HK-2 (cell line): ENCODE results near the gene RAPGEF5.
A peak's percentile ranks its signal among the peaks of the same experiment; 100 is the strongest.

Experiments used
- DNase-seq: peaks from one replicate; pipeline ENCODE4 v3.0.0-alpha.2; 2018; ENCODE audit not compliant: unreplicated experiment

Gene RAPGEF5

DNA sequence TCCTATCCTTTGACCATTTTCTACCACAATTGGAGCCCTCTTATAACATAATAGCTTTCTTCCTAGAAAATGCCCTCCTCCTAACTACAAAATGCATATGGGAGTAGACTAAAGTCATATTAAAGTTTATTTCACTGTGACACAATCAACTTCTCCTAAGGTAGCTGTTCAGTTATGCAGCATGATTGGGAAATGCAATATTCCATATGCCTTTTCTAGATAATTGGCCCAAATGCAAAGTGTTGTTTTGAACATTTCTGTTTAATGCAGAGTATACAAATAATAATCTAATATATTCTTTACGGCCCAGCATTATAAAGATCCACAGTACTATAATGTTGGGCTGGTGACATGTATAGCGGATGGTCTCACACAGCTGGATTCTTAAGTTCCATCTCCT is 205.1 kb downstream of the RAPGEF5 start:
- no peak for DNase-seq

DNA sequence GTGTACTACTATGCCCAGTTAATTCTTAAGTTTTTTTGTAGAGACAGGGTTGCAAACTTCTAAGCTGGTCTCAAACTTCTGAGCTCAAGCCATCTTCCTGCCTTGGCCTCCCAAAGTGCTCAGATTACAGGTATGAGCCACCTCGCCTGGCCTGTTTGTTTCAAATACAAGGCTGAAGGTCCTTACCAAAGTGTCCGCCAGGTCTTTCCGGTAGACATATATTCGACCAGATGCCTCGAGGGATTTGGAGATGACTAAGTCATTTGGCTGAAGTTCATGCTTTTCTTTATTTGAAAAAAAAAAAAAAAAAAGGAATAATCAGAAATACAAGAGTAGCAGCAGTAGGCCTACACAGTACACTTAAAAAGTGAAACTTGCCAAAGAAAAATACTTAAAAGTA is 206.7 kb downstream of the RAPGEF5 start:
- no peak for DNase-seq

DNA sequence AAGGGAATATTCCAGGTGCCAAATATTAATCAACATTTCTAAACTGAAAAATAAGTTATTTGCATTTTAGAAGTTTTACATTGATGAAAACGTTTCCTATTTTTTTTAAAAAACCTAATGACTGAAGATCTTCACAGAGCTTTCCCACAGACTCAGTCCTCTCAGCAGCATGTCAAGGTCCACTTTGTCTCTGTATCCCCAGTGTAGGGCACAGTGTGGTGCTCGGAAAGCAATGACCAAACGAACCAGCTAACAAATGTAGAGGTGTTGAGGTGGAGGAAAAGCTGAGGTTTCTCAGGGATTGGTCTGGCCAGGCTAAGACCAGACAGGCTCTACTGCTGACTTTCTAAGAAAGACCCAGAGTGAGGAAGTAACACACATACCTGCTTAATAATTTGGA is 209.1 kb downstream of the RAPGEF5 start:
- DNase-seq: no peak

DNA sequence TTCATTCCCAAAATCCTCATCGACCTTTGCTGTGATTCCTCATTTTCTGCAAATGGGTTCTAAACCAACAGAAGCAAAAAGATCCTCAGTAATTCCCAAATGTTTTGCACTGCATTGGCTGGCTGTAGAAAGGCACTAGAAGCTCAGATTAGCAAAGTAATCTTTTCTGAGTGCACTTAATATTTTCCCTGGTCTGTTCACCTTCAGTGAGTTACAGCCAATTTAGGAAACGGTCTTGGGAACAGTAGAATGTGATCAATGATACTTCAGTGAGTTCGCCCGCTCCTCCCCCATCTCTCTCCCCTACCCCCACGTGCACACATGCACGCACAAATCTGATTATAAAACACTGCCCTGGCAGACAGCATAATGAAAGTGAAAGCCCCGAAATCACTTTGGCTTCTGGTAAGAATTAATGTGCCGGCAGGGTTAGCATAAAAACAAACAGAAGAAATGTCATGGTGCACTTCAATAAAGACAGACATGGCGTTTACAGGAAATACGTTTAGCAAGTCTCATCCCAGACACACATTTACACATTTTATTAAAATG is 209.9 kb downstream of the RAPGEF5 start:
- no peak for DNase-seq

DNA sequence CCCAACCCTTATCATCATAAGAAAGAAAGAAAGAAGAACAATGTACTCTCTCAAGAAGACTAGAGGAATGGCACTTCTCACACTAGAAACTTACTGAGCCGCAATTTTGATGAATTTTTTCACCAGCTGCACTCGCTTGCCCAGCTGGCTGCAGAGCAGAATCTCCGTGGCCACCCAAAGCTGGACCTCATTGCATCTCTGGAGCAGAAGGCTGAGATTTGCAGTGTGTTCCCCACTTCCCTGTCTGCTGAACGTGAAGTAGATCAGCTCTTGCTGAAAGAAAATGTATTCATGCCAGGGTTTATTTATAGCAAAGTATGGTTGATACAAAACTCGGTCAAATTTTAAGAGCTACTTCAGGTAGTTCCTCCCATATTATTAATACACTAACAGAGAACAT is 212.0 kb downstream of the RAPGEF5 start:
- no peak for DNase-seq

DNA sequence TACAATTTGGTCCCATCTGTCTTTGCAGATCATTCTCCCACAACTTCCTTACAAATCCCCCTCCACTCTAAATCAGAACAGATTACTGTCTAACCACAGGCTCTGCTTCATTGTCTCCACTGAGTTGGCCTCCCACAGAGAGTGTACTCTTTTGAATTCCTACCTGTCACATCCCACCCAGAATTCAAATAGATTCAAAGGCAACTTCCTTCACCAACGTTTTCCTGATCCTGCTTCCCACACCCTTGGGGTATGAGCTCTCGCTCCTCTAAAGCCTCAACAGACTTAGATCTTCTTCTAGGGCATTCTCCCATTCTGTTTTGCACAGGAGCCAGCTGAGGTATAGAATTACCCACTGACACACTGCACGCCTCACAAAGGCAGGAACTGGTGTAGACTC is 213.5 kb downstream of the RAPGEF5 start:
- DNase-seq: no peak

DNA sequence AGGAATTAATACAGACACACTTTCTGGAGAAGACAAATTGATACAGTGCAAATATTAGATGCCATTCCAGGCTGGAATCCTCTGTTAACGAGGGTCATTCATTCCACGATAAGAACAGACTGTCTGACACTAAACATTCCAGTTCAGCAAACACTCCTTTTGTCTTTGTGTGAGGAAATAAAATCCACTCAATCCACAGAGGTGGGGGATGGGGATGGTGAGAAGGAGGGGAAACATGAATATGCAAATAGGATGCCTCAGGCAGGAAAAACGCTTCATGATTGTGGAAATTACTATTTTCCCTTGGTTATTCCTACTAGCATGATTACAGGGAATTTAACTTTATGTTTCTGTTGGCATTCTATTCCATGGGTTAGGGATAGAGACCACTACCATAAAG is 214.4 kb downstream of the RAPGEF5 start:
- no peak for DNase-seq

DNA sequence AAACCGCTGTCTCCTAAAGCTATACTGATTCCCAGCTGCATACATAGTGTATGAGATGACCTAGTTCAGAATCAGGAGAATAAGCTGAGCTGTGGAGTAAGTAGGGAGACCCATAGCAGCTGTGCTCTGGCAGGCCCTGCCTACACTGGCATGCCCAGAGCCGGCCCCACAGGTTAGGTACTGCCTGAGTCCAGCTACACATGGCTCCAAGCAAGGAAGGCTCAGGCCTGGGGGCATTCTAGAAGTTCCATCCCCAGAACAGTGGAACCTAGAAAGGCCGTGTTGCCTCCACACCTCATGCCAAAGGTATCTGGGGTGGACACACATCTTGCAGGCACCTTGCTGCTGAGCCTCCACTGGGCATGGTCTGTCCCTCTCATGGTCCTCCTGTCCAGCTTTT is 215.6 kb downstream of the RAPGEF5 start:
- no peak for DNase-seq

- DNase-seq: no peak
These were observed 216.4 kb downstream of the RAPGEF5 start for GRCh38 chr7:22140578-22140977.

DNA sequence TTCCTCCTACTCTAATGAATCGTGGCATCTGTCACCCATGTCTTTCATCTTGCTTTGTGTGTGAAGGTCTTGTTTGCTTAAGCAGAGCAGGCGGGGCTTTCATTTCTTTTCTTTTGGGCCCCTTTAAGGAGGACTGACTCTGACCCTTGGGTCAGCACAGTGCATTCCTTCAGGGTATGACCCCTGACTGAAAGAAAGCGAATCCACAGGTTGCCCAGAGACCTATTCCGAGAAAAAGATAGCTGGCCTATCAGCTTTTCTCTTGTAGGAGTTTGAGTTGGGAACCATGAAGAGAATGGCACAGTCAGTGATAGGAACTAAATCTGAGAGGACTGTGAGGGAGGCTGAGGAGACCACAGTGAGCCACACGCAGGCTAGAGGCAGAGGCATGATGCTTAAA is 218.1 kb downstream of the RAPGEF5 start:
- DNase-seq: no peak

- no peak for DNase-seq
These were observed 218.8 kb downstream of the RAPGEF5 start for GRCh38 chr7:22138106-22138505.

DNA sequence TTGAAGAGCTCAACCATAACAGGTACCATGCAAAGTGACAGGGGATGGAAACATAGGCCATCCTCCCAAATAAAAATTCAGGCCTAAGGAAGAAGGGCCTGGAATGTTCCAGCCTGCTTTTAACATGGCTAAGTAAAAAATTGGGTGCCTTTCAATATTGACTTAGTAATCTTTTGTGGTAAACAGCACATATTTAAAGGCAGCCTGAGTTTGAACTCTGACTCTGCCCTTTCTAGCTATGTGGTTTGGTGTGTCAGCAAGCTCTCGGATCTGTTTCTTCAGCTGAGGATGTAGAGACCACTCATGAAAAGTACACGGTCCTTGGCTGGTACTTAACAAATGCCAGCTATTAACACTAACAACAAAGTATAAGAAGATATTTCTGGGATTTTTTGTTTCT is 219.5 kb downstream of the RAPGEF5 start:
- no peak for DNase-seq

DNA sequence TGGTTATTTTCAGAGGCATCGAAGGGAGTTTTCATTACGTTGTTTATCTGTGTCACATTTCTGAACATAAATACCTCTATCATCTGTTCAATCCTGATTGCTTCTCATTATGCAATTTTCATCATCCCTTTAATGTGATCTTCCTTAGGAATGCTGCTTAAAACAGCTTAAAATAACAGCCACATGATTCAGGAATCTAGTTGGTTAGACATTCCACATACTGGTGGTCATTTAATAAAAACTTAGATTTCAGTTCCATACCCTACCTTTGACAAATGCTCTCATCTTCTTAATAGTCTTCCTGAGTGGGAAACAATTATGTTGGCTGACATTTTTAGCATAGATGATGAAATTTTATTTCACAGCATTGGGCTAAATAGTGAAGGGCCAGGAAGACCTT is 219.9 kb downstream of the RAPGEF5 start:
- no peak for DNase-seq

DNA sequence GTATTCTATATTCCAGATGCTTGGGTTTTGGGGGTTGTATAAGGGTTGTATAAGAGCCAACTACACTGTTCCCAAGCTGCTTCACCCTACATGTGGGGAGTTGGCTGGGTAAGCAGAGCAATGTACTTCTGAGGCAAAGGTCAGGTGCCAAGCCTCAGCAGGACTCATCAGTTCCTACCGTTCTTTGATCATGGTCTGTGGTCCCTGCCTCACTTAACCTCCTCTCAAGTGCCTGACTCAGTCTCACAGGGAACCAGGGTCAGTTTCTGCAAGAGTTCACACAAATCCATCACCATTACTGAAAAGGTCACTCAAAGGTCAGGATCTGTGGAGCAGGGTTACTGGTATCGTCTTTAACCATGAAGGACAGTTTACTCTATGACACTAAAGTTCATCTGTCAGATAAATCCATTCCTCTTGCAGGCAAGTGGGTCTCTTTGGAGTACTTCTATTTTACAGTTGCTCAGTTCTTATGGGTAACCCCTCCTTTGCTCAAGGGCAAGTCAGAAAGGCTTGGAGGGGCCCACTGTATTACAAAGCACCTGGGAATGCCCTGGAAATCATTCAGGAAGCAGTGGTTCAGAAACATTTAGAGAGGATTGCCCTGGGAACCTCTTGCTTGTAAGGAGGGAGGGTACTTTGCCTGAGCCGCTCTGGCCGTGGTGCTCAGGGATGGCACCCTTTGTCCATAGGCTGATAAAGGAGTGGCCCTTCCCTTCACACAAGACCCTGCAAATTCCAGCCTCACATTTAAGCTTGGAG is 227.0 kb downstream of the RAPGEF5 start:
- DNase-seq: peak; percentile 32

GRCh38 chr7:22129166-22129565 is 227.8 kb downstream of the RAPGEF5 start:
- no peak for DNase-seq

DNA sequence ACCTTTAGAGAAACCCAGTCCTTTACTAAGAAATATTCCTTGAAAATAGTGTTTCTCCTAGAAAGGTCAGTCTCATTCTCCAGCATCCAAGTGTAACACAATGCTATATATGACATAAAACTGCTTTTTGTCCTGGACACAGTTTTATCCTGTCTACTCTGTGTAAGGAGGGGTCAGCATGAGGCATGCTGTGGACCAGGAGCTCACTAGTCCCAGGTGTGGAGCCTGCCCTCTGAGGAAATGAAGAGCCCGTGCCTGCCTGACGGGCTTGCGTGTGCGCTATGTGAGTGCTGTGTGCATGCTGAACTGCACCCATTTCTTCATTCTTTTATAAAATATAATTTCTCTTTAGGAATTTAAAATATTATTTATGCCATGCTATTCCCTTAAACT is 228.4 kb downstream of the RAPGEF5 start:
- no peak for DNase-seq

DNA sequence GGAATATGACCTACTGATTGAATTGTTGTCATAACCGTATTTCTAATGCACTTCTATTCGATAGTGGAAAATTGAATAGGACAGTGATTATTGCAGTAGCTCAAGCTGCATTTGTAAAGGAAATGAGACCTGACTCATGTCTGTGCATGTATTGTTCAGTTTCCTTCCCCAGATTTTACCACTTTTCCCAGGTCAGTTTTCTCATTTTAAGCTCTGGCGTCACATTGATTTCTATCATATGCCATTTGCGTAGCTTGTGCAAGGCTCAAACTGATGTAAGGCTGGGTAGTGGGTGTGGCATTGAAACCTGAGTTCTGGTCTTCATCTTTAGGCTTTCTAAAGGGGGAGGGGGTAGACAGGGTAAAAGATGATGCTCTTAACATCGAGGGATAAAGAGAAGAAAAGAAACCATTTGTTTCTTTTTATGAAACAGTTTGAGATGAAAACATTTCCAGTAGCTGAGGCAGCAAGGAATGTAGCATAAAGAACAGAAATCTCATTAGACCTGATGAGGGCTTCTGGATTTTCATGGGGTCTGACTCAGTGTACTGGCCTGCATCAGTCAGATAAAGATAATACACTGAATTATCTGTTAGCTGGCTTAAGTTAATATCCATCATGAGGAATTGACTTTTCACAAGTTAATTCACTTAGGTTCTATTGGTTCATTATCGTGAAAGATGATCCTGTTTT is 229.0 kb downstream of the RAPGEF5 start:
- DNase-seq: no peak

- no peak for DNase-seq
These were observed 231.5 kb downstream of the RAPGEF5 start for GRCh38 chr7:22125436-22125835.

- DNase-seq: no peak
These were observed 232.0 kb downstream of the RAPGEF5 start for GRCh38 chr7:22124941-22125340.

- DNase-seq: no peak
These were observed 233.8 kb downstream of the RAPGEF5 start for GRCh38 chr7:22123139-22123538.

DNA sequence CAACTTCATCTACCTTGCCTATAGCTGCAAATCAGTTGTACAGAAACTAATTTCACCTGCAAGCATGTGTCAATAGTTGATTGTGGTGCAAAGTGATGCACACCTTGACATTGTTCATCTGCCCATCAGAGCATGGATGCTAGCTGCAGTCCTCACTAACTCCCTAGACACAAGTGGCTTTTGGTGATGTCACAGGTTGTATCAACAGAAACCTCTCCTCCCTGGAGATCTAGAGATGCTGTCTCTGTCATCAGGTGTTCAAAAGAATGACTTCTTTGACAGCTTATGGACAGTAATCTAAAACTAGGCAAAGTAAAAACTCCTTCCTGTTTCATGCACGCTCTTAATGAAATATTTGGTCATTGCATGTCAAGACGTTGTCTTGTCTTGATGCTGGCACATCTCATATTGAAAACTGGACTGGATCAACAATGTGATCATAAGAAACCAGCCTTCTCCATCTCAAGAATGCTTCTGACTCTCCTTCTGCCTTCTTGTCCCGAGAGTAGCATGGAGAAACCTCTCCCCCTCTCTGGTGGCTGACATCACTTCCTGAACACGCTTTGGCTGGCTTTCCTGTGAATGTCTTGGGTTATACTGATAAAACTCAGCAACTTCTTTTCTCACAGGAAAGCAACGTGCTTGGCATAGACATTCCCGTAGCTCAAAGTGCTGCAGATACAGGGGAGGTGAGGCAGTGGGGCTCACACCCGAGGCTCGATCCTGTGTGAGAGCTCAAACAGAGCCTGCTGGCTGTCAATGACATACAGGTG is 235.1 kb downstream of the RAPGEF5 start:
- DNase-seq: no peak

DNA sequence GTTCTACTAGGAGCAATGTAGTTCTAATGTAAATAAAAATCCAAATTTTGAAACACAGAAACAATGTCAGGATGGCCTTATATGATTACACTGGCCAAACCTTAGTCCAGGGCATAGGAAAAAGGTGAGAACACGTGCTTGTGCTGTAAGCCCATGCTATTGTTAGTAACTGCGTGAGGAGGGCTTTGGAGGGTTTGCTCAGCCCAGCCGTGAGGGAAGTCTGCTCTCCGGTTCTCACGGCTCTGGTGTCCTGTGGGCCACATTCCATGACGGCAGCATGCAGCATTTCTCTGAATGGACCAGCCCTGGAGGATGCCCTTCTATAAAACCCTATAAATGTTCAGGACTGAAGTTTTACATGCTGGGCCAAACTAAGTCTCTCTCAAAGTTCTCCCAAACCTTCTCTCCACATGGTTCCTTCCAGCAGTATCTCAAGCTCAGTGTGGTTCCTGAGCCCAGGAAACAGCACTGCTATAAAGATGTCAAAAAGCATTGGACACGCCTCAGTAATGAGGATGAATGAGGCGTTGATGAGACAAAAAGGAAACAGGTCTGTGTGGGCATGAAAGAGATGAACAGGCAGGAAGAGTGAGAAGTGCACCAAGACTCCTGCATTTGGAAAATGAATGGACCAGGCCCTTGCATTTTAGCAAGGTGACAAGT is 236.4 kb downstream of the RAPGEF5 start:
- DNase-seq: no peak
